NCI-H2227 (cell line): ENCODE measurements around the gene IGF2R.
"Not testable (repeated sequence)": the region's sequence is repeated elsewhere in the genome, so short reads cannot be mapped to it uniquely, and the experiment has no call there.

Source experiments
- DNase-seq: peaks from one replicate; lab custom pipeline; 2025; ENCODE audit not compliant: unreplicated experiment; lab: John Stamatoyannopoulos, UW

Gene IGF2R

GRCh38 chr6:160135907-160136655 lies 167.2 kb downstream of the IGF2R start:
- no peak for DNase-seq

DNA sequence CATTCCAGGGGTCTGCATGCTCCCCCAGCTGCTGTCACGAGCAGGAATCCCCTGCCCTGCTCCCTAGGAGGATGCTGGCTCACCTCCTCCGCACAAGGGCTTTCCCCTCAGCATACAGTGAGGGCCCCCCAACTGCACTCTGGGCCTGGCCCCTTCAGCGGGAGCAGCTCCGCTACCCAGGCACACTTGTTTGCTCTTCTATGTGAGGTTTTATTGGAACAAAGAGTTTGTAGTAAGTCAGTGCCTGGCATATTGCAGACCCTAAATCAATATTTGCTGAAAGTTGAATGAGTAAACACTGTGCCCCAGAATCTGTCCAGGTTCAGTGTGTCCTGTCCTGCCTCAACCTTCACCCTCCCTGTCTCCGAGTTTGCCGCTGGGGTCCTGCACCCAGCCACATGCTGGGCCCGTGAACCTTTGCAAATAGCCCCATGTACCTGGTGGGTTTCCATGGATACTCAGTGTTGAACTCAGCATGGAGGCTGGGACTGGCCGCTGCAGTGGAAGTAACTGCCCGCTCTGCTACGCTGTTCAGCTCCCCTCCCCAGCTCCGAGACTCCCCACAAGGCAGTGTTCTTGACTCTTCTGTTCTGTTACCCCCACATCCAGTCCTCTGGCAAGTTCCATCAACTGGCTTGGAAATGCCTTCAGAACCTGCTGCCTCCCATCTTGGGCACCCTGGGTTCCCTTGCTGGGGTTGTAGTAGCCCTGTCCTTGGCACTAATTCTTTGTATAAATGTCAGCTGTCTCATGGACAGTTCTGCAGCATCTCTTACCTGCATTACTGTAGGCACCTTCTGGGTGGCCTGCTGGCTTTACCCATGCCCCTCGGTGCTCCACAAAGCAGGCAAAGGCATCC lies 168.5 kb downstream of the IGF2R start:
- DNase-seq, result no peak

DNA sequence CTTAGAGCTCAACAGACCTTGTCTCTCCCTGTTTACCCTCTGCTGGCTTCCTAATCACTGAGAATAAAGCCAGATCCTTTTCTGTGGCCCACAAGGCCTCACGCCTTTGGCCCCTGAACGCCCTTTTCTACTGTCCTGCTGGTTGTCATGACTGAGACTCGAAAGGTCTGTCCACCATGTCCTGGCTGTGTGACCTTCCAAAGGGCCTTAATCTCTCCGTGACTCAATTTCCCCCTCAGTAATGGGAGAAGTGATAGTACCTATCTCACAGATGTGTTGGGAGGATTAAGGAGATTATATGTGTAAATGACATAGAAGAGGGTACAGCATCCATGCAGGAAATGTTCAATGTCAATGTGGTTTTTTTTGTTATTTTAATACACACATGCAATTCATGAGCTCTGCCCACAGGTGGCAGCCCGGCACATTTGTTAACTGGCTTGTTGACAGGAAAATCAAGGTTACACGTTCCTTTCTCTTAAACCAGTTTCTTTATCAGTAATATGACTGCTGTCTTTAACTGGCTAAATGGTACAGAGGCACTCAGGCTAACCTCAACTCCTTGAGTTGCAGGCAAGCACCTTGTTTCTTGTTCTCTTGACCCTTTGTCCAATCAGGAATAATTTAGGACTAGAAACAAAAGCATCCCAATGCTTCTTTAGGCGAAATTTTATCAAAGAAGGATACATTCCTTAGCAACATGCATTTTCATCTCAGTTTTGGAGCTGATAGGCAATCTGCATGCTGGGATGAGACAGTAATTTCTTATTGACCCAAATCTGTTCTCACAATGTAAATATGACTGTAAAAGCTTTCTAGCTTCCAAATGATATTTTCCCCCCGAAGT lies 169.3 kb downstream of the IGF2R start:
- DNase-seq, result peak; percentile 27

GRCh38 chr6:160138839-160139419 lies 170.0 kb downstream of the IGF2R start:
- no peak for DNase-seq

DNA sequence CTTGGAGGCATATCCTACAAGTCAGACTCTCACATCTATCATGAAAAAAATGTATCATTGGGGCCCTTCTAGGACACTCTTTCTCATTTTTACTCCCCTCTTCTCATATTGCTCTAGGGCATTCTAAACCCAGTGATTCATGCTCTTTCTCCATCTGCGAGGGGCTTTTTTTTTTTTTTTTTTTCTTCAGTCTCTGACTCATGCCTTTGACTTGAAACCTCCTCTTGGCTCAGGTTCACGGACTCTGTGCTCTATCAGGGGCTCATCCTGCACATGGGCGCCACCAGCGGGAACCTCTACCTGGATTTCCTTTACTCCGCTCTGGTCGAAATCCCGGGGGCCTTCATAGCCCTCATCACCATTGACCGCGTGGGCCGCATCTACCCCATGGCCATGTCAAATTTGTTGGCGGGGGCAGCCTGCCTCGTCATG lies 170.6 kb downstream of the IGF2R start:
- no peak for DNase-seq

DNA sequence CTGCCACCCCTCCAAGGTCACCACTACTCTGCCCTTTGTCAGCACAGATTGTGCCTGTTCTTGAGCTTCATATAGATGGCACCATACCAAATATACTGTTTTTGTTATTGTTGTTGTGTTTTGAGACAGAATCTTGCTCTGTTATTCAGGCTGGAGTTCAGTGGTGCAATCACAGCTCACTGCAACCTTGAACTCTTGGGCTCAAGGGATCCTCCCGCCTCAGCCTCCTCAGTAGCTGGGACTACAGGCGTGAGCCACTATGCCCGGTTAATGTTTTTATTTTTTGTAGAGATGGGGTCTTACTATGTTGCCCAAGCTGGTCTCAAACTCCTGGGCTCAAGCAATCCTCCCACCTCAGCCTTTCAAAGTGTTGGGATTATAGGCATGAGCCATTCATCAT lies 171.6 kb downstream of the IGF2R start:
- DNase-seq, result not testable (repeated sequence)

GRCh38 chr6:160141001-160141726 lies 172.3 kb downstream of the IGF2R start:
- DNase-seq, result no peak

DNA sequence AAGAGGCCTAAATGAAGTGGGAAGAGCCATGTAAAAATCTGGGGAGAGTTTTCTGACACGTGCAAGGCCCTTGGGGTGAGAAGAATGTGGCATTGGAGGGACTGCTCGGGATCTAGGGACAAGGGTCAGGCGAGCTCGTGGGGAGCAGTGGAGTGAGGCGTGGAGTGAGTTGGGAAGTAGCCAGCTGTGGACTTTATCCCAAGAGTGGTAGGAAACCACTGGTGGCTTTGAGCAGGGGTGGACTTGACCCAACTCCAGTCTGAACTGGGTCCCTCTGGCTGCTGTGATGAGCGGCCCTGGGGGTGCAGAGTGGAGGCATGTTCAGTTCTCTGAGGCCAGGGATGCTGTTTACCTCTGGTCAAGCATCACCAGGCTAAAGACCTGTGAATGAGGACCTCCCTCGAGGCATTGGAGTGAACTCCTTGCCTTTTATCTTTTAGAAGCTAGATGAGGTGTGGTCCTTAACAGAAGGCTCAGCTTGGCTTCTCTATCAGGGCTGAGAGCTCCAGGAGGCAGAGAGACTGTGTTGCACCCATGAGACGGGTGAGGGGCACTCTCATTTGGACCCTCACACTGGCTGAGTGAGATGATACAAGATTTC lies 173.3 kb downstream of the IGF2R start:
- no peak for DNase-seq

GRCh38 chr6:160146454-160147145 lies 177.7 kb downstream of the IGF2R start:
- no peak for DNase-seq

- DNase-seq, result no peak
These were observed 178.3 kb downstream of the IGF2R start for GRCh38 chr6:160147146-160147536.

GRCh38 chr6:160154471-160154870 lies 185.6 kb downstream of the IGF2R start:
- DNase-seq, result no peak

GRCh38 chr6:160156842-160157241 lies 188.0 kb downstream of the IGF2R start:
- no peak for DNase-seq

GRCh38 chr6:160160450-160160849 lies 191.6 kb downstream of the IGF2R start:
- DNase-seq, result no peak
